ENCODE results near the gene NCOA1. TPM values are rescaled to one million over a fixed set of nuclear protein-coding genes. Genes with fewer than 3 reads are reported as not detected.

Gene NCOA1
- total RNA-seq, 1 donor from 2014 or later = 20.1 TPM

- Mint-ChIP-seq H3K36me3 (ENCODE audit: low read depth) (no peaks in the 10 kb centered on the region), H3K27me3 (ENCODE audit: low read depth) (peaks cover 5% of the 10 kb centered on the region), H3K9me3 (no peaks in the 10 kb centered on the region), H3K27ac (ENCODE audit: unreplicated experiment) (no peak overlapping the region), H3K4me1 (peaks cover 11% of the 10 kb centered on the region), H3K4me3 (no peak overlapping the region)
- no peak for DNase-seq (ENCODE audit: low read depth, low spot score)
- no peak for TF ChIP-seq CTCF (conservative IDR thresholded peaks at IDR 0.05)
These were observed 6.6 kb downstream of the NCOA1 start for GRCh38 chr2:24497685-24498084.

DNA sequence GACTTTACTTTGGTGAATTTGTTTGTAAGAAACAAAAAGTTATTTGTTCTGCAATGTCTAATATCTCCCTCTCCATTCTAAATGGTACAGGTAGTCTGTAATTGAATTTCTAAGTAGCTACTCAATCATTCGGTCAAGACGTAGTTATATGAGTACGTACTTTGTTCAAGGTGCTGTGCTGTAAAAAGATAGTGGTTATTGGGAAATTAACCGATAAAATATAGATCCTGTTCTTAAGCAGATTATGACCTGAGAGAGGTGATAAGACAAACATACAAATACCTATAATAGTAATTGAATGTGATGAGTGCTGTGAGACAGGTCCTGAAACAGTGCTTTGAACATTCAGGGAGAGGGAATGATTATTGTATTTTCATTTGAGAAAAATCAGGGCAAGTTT is 7.1 kb downstream of the NCOA1 start:
- peaks cover 7% of the 10 kb centered on the region for H3K4me1 Mint-ChIP-seq
- DNase-seq (ENCODE audit: low read depth, low spot score) = no peak
- TF ChIP-seq CTCF (conservative IDR thresholded peaks at IDR 0.05) = no peak
- H3K27me3 Mint-ChIP-seq (ENCODE audit: low read depth) = peaks cover under 1% of the 10 kb centered on the region
- no peaks in the 10 kb centered on the region for H3K36me3 Mint-ChIP-seq (ENCODE audit: low read depth)
- H3K9me3 Mint-ChIP-seq = no peaks in the 10 kb centered on the region
- H3K4me3 Mint-ChIP-seq = no peak overlapping the region
- no peak overlapping the region for H3K27ac Mint-ChIP-seq (ENCODE audit: unreplicated experiment)

DNA sequence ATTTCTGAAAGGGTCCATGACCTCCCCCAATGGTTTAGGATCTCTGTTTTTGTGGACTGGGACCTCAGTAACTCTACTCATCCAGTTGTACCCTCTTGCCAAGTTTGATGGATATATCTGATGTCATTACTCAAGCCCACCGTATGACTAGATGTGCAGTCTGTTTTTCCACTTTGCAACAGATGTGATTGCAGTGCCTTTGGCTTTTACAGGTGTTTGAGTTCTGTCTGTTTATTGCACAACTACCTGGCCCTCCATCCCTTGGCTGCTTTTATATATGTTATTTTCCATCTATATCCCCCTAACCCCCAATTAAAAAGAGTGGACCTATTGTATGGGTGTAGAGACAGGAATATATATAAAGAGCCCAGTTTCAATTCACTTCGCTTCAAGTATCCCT is 10.8 kb downstream of the NCOA1 start:
- DNase-seq (ENCODE audit: low read depth, low spot score) = no peak
- Mint-ChIP-seq H3K4me1 (no peaks in the 10 kb centered on the region), H3K27me3 (ENCODE audit: low read depth) (no peaks in the 10 kb centered on the region), H3K36me3 (ENCODE audit: low read depth) (no peaks in the 10 kb centered on the region), H3K27ac (ENCODE audit: unreplicated experiment) (no peak overlapping the region), H3K9me3 (no peaks in the 10 kb centered on the region), H3K4me3 (no peak overlapping the region)
- TF ChIP-seq CTCF (conservative IDR thresholded peaks at IDR 0.05) = no peak

DNA sequence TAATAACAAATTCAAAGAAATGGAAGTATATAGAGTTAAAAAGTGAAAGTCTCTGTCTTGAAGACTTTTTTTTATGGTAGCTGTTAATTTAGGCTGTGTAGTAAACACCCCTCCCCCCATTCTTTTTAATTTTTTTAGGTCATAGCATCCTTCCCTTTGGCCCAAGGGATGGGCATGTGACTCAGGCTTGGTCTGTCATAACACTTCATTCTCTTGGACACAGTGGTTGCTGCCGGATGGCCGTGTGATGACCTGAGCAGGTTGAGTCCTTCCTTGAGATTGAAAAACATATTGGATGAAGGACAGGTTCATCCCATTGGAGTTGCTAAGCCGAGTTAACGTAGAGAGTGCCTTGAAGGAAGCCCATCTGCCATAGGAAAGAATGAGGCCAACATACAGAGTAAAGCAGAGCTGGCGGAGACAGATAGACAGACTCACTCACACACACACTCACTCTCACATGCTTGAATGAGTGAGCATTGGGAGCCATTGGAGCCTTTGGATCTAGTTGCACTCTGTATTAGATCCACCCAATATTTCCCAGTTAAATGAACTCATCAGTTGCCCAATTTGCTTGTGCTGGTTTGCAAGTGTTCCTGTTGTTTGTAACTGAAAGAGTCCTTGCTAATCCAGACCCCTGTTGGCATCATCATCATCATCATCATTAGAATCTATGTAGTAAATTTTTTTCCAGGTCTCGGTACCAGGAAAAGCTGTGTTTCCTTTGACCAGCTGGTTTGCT is 14.7 kb downstream of the NCOA1 start:
- no peak for TF ChIP-seq CTCF (conservative IDR thresholded peaks at IDR 0.05)
- no peak for DNase-seq (ENCODE audit: low read depth, low spot score)
- H3K36me3 Mint-ChIP-seq (ENCODE audit: low read depth) = no peaks in the 10 kb centered on the region
- no peaks in the 10 kb centered on the region for H3K27me3 Mint-ChIP-seq (ENCODE audit: low read depth)
- H3K4me3 Mint-ChIP-seq = no peak overlapping the region
- no peaks in the 10 kb centered on the region for H3K4me1 Mint-ChIP-seq
- H3K9me3 Mint-ChIP-seq = no peaks in the 10 kb centered on the region
- no peak overlapping the region for H3K27ac Mint-ChIP-seq (ENCODE audit: unreplicated experiment)

DNA sequence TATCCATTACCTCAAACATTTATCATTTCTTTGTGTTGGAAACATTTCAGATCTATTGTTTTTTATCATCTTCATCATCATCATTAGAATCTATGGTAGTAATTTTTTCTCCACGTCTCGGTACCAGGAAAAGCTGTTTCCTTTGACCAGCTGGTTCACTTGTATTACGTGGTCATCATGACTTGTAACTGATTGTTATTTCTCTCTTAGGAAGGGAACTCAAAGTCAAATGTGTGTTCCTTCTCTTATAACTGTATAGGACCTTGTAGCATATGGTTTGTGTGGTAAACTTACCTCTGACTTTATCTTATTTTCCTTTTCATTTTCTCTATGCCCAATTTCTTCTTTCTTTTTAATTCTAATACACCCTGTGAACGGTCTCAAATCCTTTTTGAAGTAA is 16.5 kb downstream of the NCOA1 start:
- Mint-ChIP-seq H3K4me1 (peaks cover 4% of the 10 kb centered on the region), H3K9me3 (no peaks in the 10 kb centered on the region), H3K27me3 (ENCODE audit: low read depth) (no peaks in the 10 kb centered on the region), H3K27ac (ENCODE audit: unreplicated experiment) (no peak overlapping the region), H3K36me3 (ENCODE audit: low read depth) (no peaks in the 10 kb centered on the region), H3K4me3 (no peak overlapping the region)
- DNase-seq (ENCODE audit: low read depth, low spot score) = no peak
- no peak for TF ChIP-seq CTCF (conservative IDR thresholded peaks at IDR 0.05)

Measured in neural crest cell (in vitro differentiated cells).